GM19238 (cell line): ENCODE data around the gene CALML4.
"Not testable (repeated sequence)": the region's sequence is repeated elsewhere in the genome, so short reads cannot be mapped to it uniquely, and the experiment has no call there.

ENCODE experiments used
- DNase-seq: peaks from one replicate; pipeline ENCODE4 v3.0.0; 2011; ENCODE audit warnings: low spot score; ENCODE audit not compliant: insufficient read length

CALML4 gene

GRCh38 chr15:68208136-68208535, 3.0 kb upstream of the CALML4 start:
- DNase-seq: no peak

GRCh38 chr15:68207176-68207935, 2.2 kb upstream of the CALML4 start:
- no peak for DNase-seq

DNA sequence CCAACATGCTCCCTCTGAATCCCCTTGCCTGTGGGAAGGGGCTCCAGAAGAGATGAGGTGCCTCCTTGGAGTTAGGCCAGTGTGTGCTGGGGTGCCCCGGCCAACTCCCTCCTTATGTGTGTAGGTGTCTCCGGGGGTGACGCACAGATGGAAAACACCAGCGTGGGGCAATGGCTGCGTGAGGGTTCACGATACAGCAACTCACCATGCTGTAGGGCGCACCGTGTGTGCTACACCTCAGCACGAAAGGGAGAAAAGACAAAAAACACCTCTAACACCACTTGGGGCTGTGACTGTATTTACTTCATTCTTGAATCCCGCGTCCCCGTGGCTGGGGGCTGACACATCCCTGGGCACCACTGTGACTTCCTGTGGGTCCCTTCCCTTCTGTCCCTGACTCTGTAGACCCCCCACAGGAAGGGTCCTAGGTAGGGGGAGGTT, 1.6 kb upstream of the CALML4 start:
- DNase-seq: no peak

GRCh38 chr15:68205954-68206539, 915 bp upstream of the CALML4 start:
- no peak for DNase-seq

- no peak for DNase-seq
These were observed 419 bp upstream of the CALML4 start for GRCh38 chr15:68205558-68205944.

GRCh38 chr15:68204361-68204760, 771 bp downstream of the CALML4 start:
- no peak for DNase-seq

DNA sequence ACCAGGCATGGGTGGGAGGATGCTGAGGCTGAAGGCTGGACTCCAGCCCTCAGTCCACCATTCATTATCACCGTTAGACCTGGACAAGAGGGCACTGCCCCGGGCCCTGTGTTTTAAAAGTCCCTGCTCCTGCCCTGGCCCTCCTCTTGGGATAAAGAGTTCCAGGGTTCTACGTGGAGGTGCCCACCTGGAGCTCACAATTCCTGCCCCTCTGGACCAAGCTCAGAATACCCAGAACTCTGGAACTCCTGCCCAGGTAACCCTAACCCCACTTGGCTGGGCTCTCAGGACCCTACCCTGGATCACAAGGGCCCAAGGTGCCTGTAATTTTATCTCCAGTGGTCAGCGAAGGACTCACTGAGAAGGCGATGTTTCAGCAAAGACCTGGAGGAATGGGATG, 1.2 kb downstream of the CALML4 start:
- no peak for DNase-seq

DNA sequence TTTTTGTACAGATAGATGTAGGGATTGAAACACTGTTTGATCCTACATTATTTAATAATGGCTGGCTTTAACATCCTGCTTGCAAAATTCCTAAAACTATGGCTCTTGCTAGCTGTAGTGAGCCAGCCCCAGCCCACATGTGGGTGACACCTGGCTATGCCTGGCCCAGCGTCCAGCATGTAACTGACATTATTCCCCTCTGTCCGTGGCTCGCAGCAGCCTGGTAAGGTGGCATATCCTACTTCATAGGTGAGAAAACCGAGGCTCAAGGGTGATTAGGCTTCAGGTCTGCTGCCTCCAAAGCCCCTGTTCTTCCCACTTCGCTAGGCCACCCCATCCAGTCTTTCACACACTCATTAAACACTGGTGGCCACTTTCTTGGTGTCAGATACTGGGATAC, 1.6 kb downstream of the CALML4 start:
- no peak for DNase-seq

DNA sequence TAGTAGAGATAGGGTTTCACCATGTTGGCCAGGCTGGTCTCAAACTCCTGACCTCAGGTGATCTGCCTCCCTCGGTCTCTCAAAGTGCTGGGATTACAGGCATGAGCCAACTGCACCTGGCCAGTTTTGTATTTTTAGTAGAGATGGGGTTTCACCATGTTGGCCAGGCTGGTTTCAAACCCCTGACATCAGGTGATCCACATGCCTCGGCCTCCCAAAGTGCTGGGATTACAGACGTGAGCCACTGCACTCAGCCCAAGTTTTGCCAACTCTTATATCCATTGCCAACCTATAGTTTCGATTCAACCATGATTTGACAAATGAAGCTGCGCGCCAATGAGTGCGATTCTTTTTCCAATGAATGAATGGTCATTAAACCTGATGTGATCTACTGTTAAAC, 2.1 kb downstream of the CALML4 start:
- DNase-seq: not testable (repeated sequence)

GRCh38 chr15:68201879-68202261, 3.3 kb downstream of the CALML4 start:
- DNase-seq: no peak

DNA sequence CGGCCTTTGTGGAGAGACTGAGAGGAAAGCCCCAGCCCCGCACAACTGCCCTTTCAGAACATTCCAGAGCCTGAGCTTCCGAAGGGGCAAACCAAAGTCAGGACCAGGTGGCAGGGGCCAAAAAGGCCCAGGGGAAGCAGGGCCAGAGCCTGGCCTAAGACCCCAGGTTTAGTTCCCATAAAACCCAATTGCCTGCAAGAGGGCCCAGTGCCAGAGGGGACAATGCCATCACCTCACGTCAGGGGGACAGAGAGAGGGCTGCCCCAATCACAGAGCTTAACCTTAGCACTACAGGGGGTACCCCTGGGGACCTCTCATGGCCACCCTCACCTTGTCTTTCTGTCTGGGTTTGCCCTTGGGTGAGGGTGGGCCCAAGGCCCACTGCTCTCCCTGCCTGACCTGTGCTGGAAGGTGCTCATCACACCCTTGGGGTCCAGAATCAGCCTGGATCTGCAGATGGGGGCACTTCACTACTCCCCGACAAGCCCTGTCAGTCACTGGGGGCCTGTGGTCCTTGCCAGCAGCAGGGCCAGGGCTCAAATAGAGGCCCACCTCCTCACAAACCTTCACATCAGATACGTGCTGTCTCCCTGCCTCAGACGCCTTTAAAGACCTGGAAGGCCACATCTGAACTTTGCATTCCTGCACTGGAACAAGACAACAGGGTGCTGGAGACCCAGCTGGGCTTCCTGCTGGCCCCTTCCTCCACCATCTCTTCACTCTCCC, 3.8 kb downstream of the CALML4 start:
- no peak for DNase-seq

GRCh38 chr15:68200016-68200861, 4.9 kb downstream of the CALML4 start:
- no peak for DNase-seq

DNA sequence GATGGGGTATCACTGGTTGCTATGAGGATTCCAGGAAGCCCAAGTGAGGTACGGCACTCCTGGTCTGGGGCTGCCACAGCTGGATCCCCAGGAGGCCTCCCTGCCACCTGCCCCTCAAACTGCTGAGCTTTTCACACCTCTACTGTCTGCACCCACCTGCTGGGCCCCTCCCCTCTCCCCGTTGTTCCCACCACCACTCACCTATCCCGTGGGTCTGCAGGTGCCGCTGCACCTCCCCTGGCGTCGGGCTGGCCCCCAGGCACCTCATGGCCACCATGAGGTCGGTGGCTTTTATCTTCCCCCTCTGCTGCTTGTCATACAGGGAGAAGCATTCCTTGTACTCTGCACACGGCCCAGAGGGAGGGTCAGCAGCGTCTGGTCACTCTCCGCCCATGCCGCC, 5.8 kb downstream of the CALML4 start:
- no peak for DNase-seq

- DNase-seq: no peak
These were observed 7.3 kb downstream of the CALML4 start for GRCh38 chr15:68197661-68198437.

GRCh38 chr15:68197170-68197492, 8.0 kb downstream of the CALML4 start:
- no peak for DNase-seq

DNA sequence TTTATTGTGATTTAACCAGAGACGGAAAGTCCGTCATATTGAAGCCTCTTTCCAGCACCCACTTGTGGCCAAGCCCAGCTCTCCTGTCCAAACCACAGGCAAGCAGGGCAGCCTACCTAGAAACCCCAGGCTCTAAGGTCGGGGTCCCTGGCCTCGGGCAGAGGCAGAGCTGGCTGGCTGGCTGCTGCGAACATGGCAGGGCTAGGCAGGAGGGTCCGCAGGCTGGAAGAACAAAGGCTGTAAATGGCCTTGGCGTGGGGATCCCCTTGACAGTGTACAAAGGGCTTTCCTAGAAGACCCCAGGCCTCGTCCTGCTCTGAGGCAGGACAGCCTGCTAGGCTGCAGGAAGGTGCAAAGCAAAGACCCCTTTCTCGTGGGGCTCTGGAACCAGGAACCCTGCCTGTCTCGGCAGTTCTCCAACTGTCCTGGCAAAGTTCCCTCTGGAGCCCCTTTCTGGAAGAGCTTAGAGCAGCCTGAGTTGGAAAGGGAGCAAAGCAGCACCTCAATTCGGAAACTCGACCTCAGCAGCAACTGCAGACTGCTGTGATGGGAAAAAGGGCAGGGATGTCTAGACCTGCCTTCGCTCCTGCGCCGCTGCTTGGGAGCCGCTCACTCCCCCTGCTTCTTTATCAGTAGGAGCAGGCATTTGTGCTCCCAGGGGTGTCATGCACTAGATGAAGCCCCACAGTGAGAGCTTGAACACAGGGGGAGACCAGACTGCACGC, 8.5 kb downstream of the CALML4 start:
- no peak for DNase-seq

- no peak for DNase-seq
These were observed 9.6 kb downstream of the CALML4 start for GRCh38 chr15:68195336-68196112.

GRCh38 chr15:68192804-68193486, 12.2 kb downstream of the CALML4 start:
- no peak for DNase-seq

DNA sequence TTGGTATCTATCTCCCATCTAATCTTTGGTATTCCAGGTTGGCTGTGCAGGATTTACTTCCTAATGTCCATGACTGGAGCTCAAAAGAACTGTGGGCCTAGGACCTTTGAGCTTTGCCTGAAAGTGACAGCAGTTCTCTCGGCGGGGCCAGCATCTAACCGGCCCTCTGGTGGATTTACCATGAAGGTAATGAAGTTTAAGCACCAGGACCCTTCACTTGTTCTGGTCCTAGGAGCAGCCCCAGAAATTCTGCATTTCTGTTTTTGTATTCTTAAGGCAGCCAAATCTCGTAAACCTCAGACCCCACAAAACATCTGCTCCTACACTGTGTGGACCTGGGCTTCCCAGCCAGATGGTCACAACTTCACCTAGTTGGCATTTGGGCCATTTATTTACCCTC, 13.0 kb downstream of the CALML4 start:
- no peak for DNase-seq
